Measurements from ENCODE around the gene FOXO3. TPM values are rescaled to one million over a fixed set of nuclear protein-coding genes. Genes with fewer than 3 reads are reported as not detected.

The FOXO3 gene
- total RNA-seq, 4 donors from 2014 or later = 29.9 to 66.1 (median 59.1) TPM

- TF ChIP-seq POLR2A (IDR thresholded peaks at IDR 0.05) = no peak
- TF ChIP-seq POLR2AphosphoS5 (IDR thresholded peaks at IDR 0.05) = no peak
- TF ChIP-seq EP300 (IDR thresholded peaks at IDR 0.05; ENCODE audit: low read depth) = no peak
- no peak for TF ChIP-seq CTCF (IDR thresholded peaks at IDR 0.05)
- no peaks in the 10 kb centered on the region for H3K27me3 ChIP-seq
- no peaks in the 10 kb centered on the region for H3K4me1 ChIP-seq
- intact Hi-C loops (cut with DNase I; ENCODE audit: low total_unique reads) = loop anchor here (10.0 kb wide), 2 partner anchors 456 to 526 kb away; no protein-coding TSS in a partner anchor
- H3K27ac ChIP-seq = no peak overlapping the region
- no peak overlapping the region for H3K4me3 ChIP-seq
- no peaks in the 10 kb centered on the region for H3K36me3 ChIP-seq
- in situ Hi-C loops (cut with MboI; ENCODE audit: low pct_ligation_motif_present in 1 of 4, low pct_unique_long_range_greater_than_20kb in 1 of 4, low sequenced_read_pairs in 3 of 4) = loop anchor here (5.0 to 25.0 kb wide), 8 partner anchors 236 to 863 kb away; partner anchors contain the start of genes ARMC2 (in 1 of the 4) and CD164 (in 1 of the 4)
- no peaks in the 10 kb centered on the region for H3K9me3 ChIP-seq
- no peak for DNase-seq
- WGBS, 2 donors (ENCODE audit: low coverage in 1 of 2) = 89 to 94% methylated on average over 1 of the region's 1 CpG
Observed at GRCh38 chr6:108549241-108549640, 11.5 kb upstream of the FOXO3 start.

GRCh38 chr6:108549741-108550140 is 11.0 kb upstream of the FOXO3 start:
- 72 to 81% methylated on average over 2 to 3 of the region's 3 CpGs for WGBS, 2 donors (ENCODE audit: low coverage in 1 of 2)
- H3K4me1 ChIP-seq = no peaks in the 10 kb centered on the region
- in situ Hi-C loops (cut with MboI; ENCODE audit: low pct_ligation_motif_present in 1 of 4, low pct_unique_long_range_greater_than_20kb in 1 of 4, low sequenced_read_pairs in 3 of 4) (loop anchor here (5.0 to 25.0 kb wide), 9 partner anchors 113 to 863 kb away; partner anchors contain the start of genes ARMC2 (in 1 of the 4) and CD164 (in 1 of the 4)), intact Hi-C loops (cut with DNase I; ENCODE audit: low total_unique reads) (loop anchor here (10.0 kb wide), 2 partner anchors 455 to 525 kb away; no protein-coding TSS in a partner anchor)
- DNase-seq = no peak
- TF ChIP-seq POLR2A (IDR thresholded peaks at IDR 0.05) (no peak), EP300 (IDR thresholded peaks at IDR 0.05; ENCODE audit: low read depth) (no peak), POLR2AphosphoS5 (IDR thresholded peaks at IDR 0.05) (no peak), CTCF (IDR thresholded peaks at IDR 0.05) (no peak)
- H3K27ac ChIP-seq = no peak overlapping the region
- no peaks in the 10 kb centered on the region for H3K27me3 ChIP-seq
- H3K9me3 ChIP-seq = no peaks in the 10 kb centered on the region
- no peak overlapping the region for H3K4me3 ChIP-seq
- no peaks in the 10 kb centered on the region for H3K36me3 ChIP-seq

DNA sequence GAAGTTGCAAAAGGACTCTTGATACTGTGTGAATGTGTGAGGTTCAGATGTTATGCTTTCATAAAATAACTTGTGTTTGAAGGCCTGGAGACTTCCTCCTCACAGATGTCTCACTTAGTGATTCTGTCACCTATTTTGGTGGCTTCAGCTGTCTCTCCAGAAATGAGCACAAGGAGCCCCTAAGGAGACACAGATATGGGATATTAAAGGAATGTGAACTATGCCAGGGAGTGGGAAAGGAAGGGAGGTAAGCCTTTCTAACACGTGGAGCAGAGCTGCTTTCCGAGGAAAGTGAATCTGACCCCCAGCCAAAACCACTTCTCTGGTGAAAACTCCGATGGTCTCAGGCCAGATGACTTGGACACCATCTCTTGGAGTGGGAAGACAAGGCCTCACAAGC is 10.5 kb upstream of the FOXO3 start:
- Histone ChIP-seq H3K36me3 (no peaks in the 10 kb centered on the region), H3K27ac (no peak overlapping the region), H3K4me3 (no peak overlapping the region), H3K4me1 (no peaks in the 10 kb centered on the region), H3K27me3 (no peaks in the 10 kb centered on the region), H3K9me3 (no peaks in the 10 kb centered on the region)
- in situ Hi-C loops (cut with MboI; ENCODE audit: low pct_ligation_motif_present in 1 of 4, low pct_unique_long_range_greater_than_20kb in 1 of 4, low sequenced_read_pairs in 3 of 4) = loop anchor here in 1 of 4 donors (25.0 kb wide), 1 partner anchor 112 kb away; no protein-coding TSS in a partner anchor
- no peak for TF ChIP-seq EP300 (IDR thresholded peaks at IDR 0.05; ENCODE audit: low read depth)
- no peak for TF ChIP-seq POLR2AphosphoS5 (IDR thresholded peaks at IDR 0.05)
- TF ChIP-seq CTCF (IDR thresholded peaks at IDR 0.05) = no peak
- TF ChIP-seq POLR2A (IDR thresholded peaks at IDR 0.05) = no peak
- no peak for DNase-seq
- intact Hi-C loops (cut with DNase I; ENCODE audit: low total_unique reads) = no loop called here
- WGBS, 2 donors (ENCODE audit: low coverage in 1 of 2) = 81% methylated on average over 3 of the region's 3 CpGs; no CpG with 5 or more reads in 1 of the 2 donors

DNA sequence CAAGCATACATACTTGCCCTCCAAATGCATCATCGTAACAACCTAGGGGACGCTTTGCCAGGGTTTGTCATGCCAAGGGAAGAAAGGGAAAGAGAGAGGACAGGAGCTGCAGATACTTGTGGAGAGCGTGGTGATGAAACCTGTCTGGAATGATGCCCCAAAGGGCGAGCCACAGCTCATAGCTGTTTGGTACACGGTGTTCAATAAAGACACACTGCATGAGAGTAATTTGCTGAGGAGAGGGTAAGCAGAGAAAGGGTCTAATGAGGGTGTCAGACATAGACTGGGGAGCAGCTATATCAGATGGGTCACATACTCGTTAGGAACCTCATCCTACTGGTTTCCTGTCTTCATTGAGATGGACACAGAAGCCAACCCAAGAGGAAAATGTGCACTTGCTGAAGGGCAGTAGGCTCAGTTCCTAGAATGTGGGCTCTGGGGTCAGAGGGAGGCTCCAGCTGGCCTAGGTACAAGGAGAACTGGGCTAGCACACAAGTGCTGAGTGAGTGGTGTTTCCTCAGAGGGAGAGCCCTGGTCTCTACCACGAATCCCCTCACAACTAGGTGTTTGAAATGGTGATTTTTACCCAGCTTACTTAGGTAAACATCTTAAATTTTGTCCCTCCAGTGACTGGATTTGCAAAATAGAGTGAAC is 5.2 kb upstream of the FOXO3 start:
- Histone ChIP-seq H3K27me3 (no peaks in the 10 kb centered on the region), H3K36me3 (no peaks in the 10 kb centered on the region), H3K9me3 (no peaks in the 10 kb centered on the region), H3K27ac (peak overlapping the region in 2 of 4 donors; percentile 99 to 100), H3K4me3 (no peak overlapping the region), H3K4me1 (peaks cover 8 to 20% (median 17%) of the 10 kb centered on the region in 4 donors)
- WGBS, 2 donors (ENCODE audit: low coverage in 1 of 2) = 80 to 84% methylated on average over 7 of the region's 7 CpGs
- no peak for TF ChIP-seq EP300 (IDR thresholded peaks at IDR 0.05; ENCODE audit: low read depth)
- TF ChIP-seq POLR2AphosphoS5 (IDR thresholded peaks at IDR 0.05) = no peak
- no peak for TF ChIP-seq CTCF (IDR thresholded peaks at IDR 0.05)
- no peak for TF ChIP-seq POLR2A (IDR thresholded peaks at IDR 0.05)
- in situ Hi-C loops (cut with MboI; ENCODE audit: low pct_ligation_motif_present in 1 of 4, low pct_unique_long_range_greater_than_20kb in 1 of 4, low sequenced_read_pairs in 3 of 4) = loop anchor here in 1 of 4 donors (25.0 kb wide), 1 partner anchor 107 kb away; no protein-coding TSS in a partner anchor
- no peak for DNase-seq
- intact Hi-C loops (cut with DNase I; ENCODE audit: low total_unique reads) = no loop called here
